ENCODE measurements around the gene LDAH.
A peak's percentile ranks its signal among the peaks of the same experiment; 100 is the strongest.

Gene LDAH

DNA sequence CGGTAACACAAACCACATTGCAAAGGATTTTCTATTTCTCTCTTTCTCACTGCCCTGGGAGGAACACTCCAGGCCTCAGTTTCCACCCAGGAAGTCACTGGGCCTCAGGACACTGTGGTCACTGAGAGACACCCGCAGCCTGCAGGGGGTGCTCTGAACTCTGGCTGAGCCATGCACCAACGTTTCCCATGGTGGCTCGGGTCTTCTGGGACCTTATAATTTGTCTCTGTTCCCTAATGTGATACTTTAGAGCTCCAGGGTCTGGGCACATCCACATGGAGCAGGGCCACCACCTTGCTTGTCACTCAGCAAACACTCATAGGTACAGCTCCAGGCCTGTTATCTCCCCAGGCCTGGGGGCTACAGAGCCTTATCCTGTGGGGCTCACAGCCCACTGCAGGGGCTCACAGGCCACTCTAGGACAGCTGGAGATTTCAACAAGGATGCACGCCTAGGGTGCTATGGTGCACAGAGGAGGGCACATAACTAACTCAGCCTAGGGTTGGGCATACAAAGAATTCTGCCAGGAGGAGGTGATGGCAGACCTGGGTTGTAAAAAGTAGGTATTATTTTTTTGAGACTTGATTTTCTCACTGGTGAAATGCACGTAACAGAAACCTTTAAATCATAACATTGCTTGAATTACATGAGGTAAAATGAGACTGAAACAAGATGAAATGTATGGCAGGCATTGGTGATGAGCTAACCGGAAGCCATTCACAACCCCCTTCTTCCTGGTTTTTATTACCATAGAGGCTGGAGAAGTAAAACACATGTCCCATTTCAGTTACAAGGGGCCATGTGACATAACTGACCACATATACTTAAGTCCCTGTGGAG lies 169.0 kb downstream of the LDAH start:
- Histone ChIP-seq H4K20me1 (peaks cover 0 to 15% (median 3%) of the 10 kb centered on the region in 11 experiments; a peak in 11 of 22 replicates), H3K4me3 (no peak overlapping the region), H3K36me3 (no peaks in the 10 kb centered on the region), H3K4me2 (no peak overlapping the region), H3K9ac (no peak overlapping the region), H3K27me3 (no peaks in the 10 kb centered on the region), H3K9me3 (replicated peaks in 1 of 11) (no peaks in the 10 kb centered on the region), H3K4me1 (peaks cover 19 to 27% (median 24%) of the 10 kb centered on the region in 10 experiments), H3K27ac (no peak overlapping the region)
- no peak for TF ChIP-seq Cebpa-rat (IDR thresholded peaks at IDR 0.05)

DNA sequence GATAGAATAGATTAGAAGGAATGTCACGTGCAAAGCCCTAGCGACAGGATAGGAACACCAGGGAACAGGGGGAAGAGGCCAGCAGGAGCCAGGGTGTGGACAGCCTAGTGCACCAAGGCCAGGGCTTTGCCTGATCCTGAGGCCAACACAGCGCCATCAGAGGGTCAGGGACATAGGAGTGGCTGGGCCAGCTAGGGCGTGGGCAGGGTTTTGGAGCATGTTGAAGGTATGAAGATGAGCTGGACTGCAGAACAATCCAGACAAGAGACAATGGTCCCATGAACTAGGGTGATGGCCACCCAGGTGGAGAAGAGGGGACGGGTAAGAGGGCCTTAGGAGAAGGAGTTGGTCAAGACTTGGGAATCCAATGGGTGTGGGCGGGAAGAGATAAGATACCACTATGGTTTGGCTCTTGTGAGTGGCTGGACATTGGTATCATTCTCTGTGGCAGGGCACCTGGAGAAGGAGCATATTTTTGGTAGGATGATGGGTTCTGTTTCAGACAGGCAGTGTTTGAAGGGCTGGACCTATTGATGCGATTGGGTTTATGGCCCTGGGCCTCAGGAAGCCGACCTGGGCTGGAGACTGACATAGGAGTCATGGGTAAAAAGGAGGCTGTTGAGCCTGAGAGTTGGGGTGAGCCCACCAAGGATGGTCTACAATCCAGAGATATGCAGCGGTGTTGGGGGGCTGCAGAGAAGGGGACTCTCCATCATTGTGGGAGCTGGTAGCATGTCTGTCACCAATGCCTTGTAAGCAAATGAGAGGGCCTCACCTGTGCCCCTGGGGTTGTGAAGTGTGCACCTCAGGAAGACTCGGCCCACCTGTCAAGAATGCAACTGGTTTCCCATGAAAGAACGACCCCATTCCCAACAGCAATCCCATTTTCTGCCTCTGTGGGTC lies 170.0 kb downstream of the LDAH start:
- Histone ChIP-seq H3K27ac (no peak overlapping the region), H3K27me3 (no peaks in the 10 kb centered on the region), H3K9ac (no peak overlapping the region), H3K9me3 (replicated peaks in 1 of 11) (no peaks in the 10 kb centered on the region), H3K36me3 (no peaks in the 10 kb centered on the region), H3K4me2 (no peak overlapping the region), H3K4me1 (peaks cover 29 to 37% (median 34%) of the 10 kb centered on the region in 10 experiments), H3K4me3 (no peak overlapping the region), H4K20me1 (peaks cover 0 to 25% (median 13%) of the 10 kb centered on the region in 11 experiments; a peak in 15 of 22 replicates)
- TF ChIP-seq Cebpa-rat (IDR thresholded peaks at IDR 0.05) = no peak

DNA sequence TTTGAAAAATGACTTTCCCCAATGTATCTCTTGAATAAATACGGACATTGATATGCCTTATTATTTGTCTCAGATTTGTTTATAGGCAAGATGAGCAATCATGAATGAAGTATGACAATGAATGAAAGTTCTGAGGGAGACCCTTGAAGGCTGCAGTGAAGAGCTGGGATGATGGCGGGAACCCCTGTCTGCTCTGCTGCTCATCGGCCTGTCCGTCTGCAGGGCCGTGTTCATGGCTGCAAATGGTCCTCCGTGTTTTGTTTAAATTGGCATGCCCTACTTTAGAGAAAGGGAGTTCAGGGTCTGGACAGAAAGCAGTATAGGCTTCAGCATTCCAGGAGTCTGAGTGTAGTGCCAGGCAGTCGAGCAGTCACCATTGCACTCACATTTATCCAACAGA lies 170.8 kb downstream of the LDAH start:
- H3K27ac ChIP-seq = no peak overlapping the region
- H3K4me2 ChIP-seq = peak overlapping the region in 2 of 11 experiments; percentile 89; a peak in 3 of 22 replicates
- H3K9me3 ChIP-seq (replicated peaks in 1 of 11) = no peaks in the 10 kb centered on the region
- peaks cover 35 to 44% (median 41%) of the 10 kb centered on the region in 10 experiments for H3K4me1 ChIP-seq
- no peak overlapping the region for H3K9ac ChIP-seq
- no peak for TF ChIP-seq Cebpa-rat (IDR thresholded peaks at IDR 0.05)
- no peak overlapping the region for H3K4me3 ChIP-seq
- H4K20me1 ChIP-seq = peaks cover 0 to 32% (median 17%) of the 10 kb centered on the region in 11 experiments; a peak in 15 of 22 replicates
- no peaks in the 10 kb centered on the region for H3K27me3 ChIP-seq
- H3K36me3 ChIP-seq = peaks cover 0 to 4% (median 0%) of the 10 kb centered on the region in 11 experiments; a peak in 3 of 22 replicates

DNA sequence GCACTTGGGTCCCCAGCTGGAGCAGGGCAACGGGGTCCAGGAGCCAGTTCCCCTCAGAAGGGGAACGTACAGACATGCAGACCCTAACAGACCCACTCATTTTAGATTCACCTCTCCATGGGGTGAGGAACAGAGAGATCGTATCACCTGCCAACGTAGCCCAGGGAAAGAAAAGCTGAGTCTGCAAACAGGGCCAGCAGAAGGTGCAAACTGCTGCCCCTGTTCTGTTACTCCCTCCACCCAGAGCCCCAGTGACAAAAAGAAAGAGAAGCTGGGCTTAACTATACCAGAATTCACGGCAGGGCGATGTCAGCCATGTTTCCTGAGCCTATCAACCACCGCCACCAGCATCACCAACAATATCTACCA lies 171.2 kb downstream of the LDAH start:
- Histone ChIP-seq H3K4me1 (peaks cover 35 to 49% (median 46%) of the 10 kb centered on the region in 10 experiments), H3K27ac (peak overlapping the region; percentile 56 to 94 (median 76); a peak in 20 of 22 replicates), H3K27me3 (no peaks in the 10 kb centered on the region), H3K36me3 (peaks cover 0 to 8% (median 0%) of the 10 kb centered on the region in 11 experiments; a peak in 4 of 22 replicates), H3K9me3 (replicated peaks in 1 of 11) (no peaks in the 10 kb centered on the region), H3K9ac (peak overlapping the region; percentile 71 to 93 (median 82); a peak in 21 of 22 replicates), H3K4me2 (peak overlapping the region; percentile 85 to 99 (median 89)), H4K20me1 (peaks cover 0 to 37% (median 17%) of the 10 kb centered on the region in 11 experiments; a peak in 15 of 22 replicates), H3K4me3 (peak overlapping the region; percentile 78 to 94 (median 86); a peak in 19 of 20 replicates)
- TF ChIP-seq Cebpa-rat (IDR thresholded peaks at IDR 0.05) = no peak

DNA sequence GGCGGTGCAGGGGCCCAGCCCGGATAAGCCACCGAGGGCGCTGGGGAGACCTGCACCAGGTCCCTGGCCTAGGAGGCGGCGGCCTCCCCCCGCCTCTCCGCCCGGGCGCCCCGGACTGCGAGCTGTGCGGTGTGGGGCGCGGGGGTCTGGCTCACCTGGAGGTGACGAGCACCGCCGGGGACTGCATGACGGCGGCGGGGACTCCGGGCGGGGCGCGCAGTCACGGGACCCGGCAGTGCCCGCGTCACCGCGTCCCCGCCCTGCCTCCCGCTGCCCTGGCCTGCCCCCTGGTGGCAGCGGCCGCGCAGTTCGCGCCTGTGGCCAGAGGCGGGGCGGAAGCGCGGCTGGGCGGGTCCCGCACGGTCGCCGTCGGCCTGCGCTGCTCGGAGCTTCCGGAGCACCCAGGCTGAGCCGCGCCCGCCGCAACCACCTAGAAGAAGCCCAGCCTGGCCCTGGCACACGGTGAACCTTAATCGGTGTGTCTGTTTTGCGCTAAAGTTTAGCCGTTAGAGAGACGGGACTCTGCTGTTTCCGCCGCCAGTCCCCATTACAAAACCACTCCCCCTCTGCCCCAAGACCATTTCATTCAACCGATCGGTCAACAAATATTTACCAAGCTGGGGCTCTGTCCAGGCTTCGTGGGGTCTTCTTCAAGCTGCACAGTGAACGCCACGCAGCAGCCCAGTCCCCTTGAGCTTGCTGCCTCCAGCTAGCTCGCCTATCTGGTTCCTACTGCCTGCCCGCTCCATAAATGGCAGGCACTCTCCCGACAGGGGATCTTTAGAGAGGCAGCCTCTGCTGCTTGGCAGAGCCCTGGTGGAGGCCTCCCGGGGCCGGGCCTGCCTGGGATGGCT lies 171.8 kb downstream of the LDAH start, which contains the start of gene HS1BP3:
TSS of gene HS1BP3 (minus strand) at position 222 of the 854 bp plus-strand sequence. CDS start at position 187, 35 bp downstream.
- Histone ChIP-seq H3K9ac (peak within 1 kb of the TSS; percentile 71 to 93 (median 82)), H3K27me3 (no peaks in the 10 kb centered on the region), H3K27ac (peak within 1 kb of the TSS; percentile 56 to 94 (median 76)), H3K4me3 (peak within 1 kb of the TSS; percentile 78 to 94 (median 86)), H3K4me2 (peak within 1 kb of the TSS; percentile 85 to 99 (median 89)), H3K9me3 (replicated peaks in 1 of 11) (no peaks in the 10 kb centered on the region), H3K4me1 (peaks cover 35 to 55% (median 51%) of the 10 kb centered on the region in 10 experiments), H4K20me1 (peaks cover 0 to 43% (median 17%) of the 10 kb centered on the region in 11 experiments; a peak in 15 of 22 replicates), H3K36me3 (peaks cover 0 to 14% (median 0%) of the 10 kb centered on the region in 11 experiments; a peak in 5 of 22 replicates)
- TF ChIP-seq Cebpa-rat (IDR thresholded peaks at IDR 0.05) = no peak

DNA sequence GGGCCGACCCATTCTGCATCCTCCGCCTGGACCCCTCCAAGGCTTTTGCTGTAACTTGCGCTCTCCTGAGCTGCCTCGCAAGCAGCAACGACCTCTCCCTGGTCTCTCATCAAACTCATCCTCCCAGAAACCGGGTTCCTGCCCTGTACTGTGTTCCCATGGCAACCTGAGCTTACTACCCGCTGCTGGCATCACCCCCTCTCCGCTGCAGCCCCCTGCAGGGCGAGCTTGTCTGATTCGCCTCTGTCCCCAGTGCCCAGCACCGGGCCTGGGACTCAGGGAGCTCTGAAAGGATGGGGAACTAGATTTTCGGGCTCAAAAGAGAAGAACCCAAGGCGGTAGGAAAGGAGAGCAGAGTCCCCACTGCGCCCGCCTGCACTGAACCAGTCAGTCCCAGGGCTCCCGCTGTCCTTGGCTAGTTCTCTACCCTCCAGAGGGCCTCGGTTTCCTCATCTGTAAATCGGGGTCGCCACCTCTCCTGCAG lies 172.5 kb downstream of the LDAH start:
- H3K4me3 ChIP-seq = peak overlapping the region; percentile 78 to 94 (median 86)
- H4K20me1 ChIP-seq = peaks cover 0 to 49% (median 17%) of the 10 kb centered on the region in 11 experiments; a peak in 15 of 22 replicates
- no peaks in the 10 kb centered on the region for H3K27me3 ChIP-seq
- TF ChIP-seq Cebpa-rat (IDR thresholded peaks at IDR 0.05) = no peak
- H3K9ac ChIP-seq = peak overlapping the region; percentile 71 to 93 (median 82)
- H3K4me2 ChIP-seq = peak overlapping the region; percentile 85 to 99 (median 89)
- H3K36me3 ChIP-seq = peaks cover 0 to 21% (median under 1%) of the 10 kb centered on the region in 11 experiments; a peak in 9 of 22 replicates
- H3K27ac ChIP-seq = peak overlapping the region; percentile 56 to 94 (median 76)
- no peaks in the 10 kb centered on the region for H3K9me3 ChIP-seq (replicated peaks in 1 of 11)
- H3K4me1 ChIP-seq = peaks cover 35 to 61% (median 52%) of the 10 kb centered on the region in 10 experiments

DNA sequence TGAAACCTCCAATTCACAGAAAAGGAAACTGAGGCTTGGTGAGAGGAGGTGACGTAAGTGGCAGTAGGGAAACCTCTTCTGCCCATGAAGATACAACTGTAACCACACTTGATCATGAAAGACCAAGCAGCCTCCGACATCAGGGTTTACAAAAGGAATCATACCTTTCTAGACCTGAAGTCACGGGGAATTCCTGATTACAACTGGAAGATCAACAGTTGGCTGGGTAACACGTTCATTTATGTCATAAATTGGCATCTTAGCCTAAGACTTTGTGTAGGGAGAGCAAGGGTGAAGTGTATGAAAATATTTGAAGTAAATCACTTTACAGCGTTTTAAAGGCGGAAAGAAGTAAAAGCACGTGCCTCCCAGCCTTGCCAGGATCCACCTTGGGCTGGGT lies 172.9 kb downstream of the LDAH start:
- peak overlapping the region in 3 of 11 experiments; percentile 90 to 94 (median 91); a peak in 7 of 22 replicates for H3K27ac ChIP-seq
- no peaks in the 10 kb centered on the region for H3K27me3 ChIP-seq
- peak overlapping the region; percentile 85 to 99 (median 89) for H3K4me2 ChIP-seq
- no peak for TF ChIP-seq Cebpa-rat (IDR thresholded peaks at IDR 0.05)
- peak overlapping the region in 10 of 11 experiments; percentile 80 to 93 (median 83); a peak in 18 of 22 replicates for H3K9ac ChIP-seq
- peak overlapping the region; percentile 78 to 94 (median 86) for H3K4me3 ChIP-seq
- peaks cover 0 to 54% (median 17%) of the 10 kb centered on the region in 11 experiments; a peak in 15 of 22 replicates for H4K20me1 ChIP-seq
- H3K9me3 ChIP-seq (replicated peaks in 1 of 11) = no peaks in the 10 kb centered on the region
- H3K36me3 ChIP-seq = peaks cover 0 to 26% (median 5%) of the 10 kb centered on the region in 11 experiments; a peak in 11 of 22 replicates
- peaks cover 35 to 62% (median 52%) of the 10 kb centered on the region in 10 experiments for H3K4me1 ChIP-seq
